ENCODE results near the gene RTKN. TPM values are rescaled to one million over a fixed set of nuclear protein-coding genes. Genes with fewer than 3 reads are reported as not detected.

RTKN gene
- total and polyA plus RNA-seq, 2 of the 13 experiments (the other 11 are each of a cell fraction or from before 2014, with no cell fraction given), result 159 to 166 TPM

- TF ChIP-seq ZC3H13 (CRISPR knock-in tag; IDR thresholded peaks at IDR 0.05) (peak; percentile 88; the same call in 1 of the 2 replicates), MAF1 (CRISPR knock-in tag; IDR thresholded peaks at IDR 0.05; ENCODE audit: borderline replicate concordance) (no peak), IRX3 (CRISPR knock-in tag; IDR thresholded peaks at IDR 0.05; ENCODE audit: borderline replicate concordance, low read depth) (peak; percentile 19; the same call in 1 of the 2 replicates), ZFAT (CRISPR knock-in tag; conservative IDR thresholded peaks at IDR 0.05) (no peak), TAF1 (CRISPR knock-in tag; IDR thresholded peaks at IDR 0.05) (peak; percentile 33; the same call in 1 of the 2 replicates), BRD4 (CRISPR knock-in tag; IDR thresholded peaks at IDR 0.05) (no peak), ZBTB34 (CRISPR knock-in tag; IDR thresholded peaks at IDR 0.05) (0 out of 2 replicates have a peak, but pooled peaks have one; percentile 10), HOXA5 (CRISPR knock-in tag; IDR thresholded peaks at IDR 0.05) (0 out of 2 replicates have a peak, but pooled peaks have one; percentile 59), NR2F1 (CRISPR knock-in tag; IDR thresholded peaks at IDR 0.05) (0 out of 4 replicates have a peak, but pooled peaks of 1 of the 2 experiments have one; percentile 14), HNF4G (IDR thresholded peaks at IDR 0.05; ENCODE audit: borderline replicate concordance, low read depth, low read length) (no peak), HNF4G (CRISPR knock-in tag; IDR thresholded peaks at IDR 0.05; ENCODE audit: borderline replicate concordance, low read depth) (no peak), FOSL2 (CRISPR knock-in tag; IDR thresholded peaks at IDR 0.05) (peak; percentile 55; the same call in 1 of the 2 replicates), JUND (CRISPR knock-in tag; IDR thresholded peaks at IDR 0.05) (0 out of 2 replicates have a peak, but pooled peaks have one; percentile 38), USF2 (IDR thresholded peaks at IDR 0.05; ENCODE audit: low read depth, low read length) (no peak), USF2 (CRISPR knock-in tag; IDR thresholded peaks at IDR 0.05; ENCODE audit: borderline replicate concordance) (no peak), BRF2 (CRISPR knock-in tag; IDR thresholded peaks at IDR 0.05) (peak; percentile 53; the same call in 1 of the 2 replicates), KDM5B (CRISPR knock-in tag; IDR thresholded peaks at IDR 0.05; ENCODE audit: borderline replicate concordance) (no peak), TRIM24 (CRISPR knock-in tag; IDR thresholded peaks at IDR 0.05) (no peak), IKZF4 (CRISPR knock-in tag; IDR thresholded peaks at IDR 0.05; ENCODE audit: borderline replicate concordance, low read depth, not compliant biosample characterization) (no peak), ZNF607 (CRISPR knock-in tag; IDR thresholded peaks at IDR 0.05; ENCODE audit: borderline replicate concordance) (peak; percentile 79; the same call in 1 of the 2 replicates), ZNF788 (CRISPR knock-in tag; IDR thresholded peaks at IDR 0.05; ENCODE audit: borderline replicate concordance) (peak; percentile 31; the same call in 1 of the 2 replicates), SAFB2 (CRISPR knock-in tag; IDR thresholded peaks at IDR 0.05; ENCODE audit: borderline replicate concordance, low read depth) (peak; percentile 15; the same call in 1 of the 2 replicates), TOPORS (CRISPR knock-in tag; IDR thresholded peaks at IDR 0.05) (0 out of 2 replicates have a peak, but pooled peaks have one; percentile 33)
Observed at GRCh38 chr2:74424139-74424992, 17.4 kb downstream of the RTKN start (continued).
